ENCODE results near the gene HSPB6.
"Not testable (repeated sequence)": the region's sequence is repeated elsewhere in the genome, so short reads cannot be mapped to it uniquely, and the experiment has no call there.

HSPB6 gene, protein sequence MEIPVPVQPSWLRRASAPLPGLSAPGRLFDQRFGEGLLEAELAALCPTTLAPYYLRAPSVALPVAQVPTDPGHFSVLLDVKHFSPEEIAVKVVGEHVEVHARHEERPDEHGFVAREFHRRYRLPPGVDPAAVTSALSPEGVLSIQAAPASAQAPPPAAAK

DNA sequence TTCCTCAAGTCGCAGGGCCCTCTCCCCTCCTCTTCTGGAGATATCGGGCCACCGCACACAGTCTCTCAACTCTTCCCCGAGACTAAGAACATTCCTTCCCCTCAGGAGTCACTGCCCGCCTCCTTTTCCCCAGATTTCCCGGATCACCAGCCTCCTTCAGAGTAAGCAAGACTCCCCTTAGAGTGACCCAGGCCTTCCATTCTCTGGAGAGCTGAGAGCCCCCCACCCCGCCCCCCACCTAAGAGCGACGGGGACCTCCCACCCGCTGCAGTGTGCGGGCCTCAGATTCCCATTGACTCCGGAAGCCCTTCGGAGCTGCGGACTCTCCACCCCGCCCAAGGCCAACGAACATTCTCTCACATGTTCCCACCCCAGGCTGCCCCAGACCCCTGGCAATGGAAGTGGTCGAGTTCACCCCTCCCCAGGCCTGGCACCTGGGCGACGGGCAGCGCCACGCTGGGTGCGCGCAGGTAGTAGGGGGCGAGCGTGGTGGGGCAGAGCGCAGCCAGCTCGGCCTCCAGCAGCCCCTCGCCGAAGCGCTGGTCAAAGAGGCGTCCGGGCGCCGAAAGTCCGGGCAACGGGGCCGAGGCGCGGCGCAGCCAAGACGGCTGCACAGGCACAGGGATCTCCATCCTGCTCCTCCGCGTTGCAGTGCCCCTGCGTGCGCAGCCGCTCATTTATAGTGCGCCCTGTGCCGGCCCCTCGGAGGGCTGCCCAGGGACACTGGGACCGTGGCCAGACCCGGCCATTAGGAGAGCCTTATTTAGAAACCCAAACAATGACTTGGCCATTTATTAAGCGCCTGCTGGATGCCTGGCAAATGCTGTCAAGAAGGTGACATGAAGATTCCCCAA is at the start of gene HSPB6:
TSS of gene HSPB6 (minus strand) at position 653 of the 854 bp plus-strand sequence. CDS start at position 632, 21 bp downstream.
- DNase-seq = no peak

DNA sequence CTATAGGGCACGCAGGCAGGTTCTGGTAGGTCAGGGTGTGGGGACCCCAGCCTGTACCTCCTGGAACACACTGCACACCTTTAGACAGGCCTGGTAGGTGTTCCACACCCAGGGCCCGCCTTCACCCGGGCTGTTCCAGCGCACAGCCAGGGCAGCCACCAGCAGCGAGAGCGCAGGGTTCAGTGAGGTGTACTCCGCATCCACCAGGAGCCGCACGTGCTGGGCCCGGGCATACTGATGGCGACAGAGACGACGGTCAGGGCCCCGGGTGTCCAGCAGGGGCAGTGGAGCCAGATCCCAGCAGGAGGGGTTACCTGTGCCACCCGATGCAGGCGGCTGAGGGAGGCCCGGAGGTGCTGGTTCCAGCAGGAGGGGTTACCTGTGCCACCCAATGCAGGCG is 49.8 kb upstream of the HSPB6 start:
- DNase-seq = no peak

DNA sequence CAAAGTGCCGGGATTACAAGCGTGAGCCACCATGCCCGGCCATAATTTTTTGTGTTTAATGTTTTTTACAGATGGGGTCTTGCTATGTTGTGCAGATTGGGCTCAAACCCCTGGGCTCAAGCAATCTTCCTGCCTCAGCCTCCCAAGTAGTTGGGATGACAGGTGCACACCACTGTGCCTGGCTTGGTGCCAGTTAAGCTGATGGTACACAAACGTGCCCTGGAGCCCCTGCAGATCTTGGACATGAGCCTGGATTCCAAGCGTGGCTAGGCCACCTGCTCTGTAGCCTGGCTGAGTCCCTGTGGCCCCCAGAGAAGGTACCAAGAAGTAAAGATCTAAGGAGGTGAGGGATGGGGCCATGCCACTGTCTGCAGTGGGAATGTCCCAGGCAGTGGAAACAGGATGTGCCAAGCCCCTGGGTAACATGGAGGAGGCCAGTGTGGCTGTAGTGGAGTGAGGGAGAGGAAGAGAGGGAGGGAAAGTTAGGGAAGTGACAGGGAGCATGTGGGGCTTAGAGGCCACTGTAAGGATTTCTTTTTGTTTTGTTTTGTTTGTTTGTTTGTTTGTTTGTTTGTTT is 48.8 kb upstream of the HSPB6 start:
- DNase-seq = no peak

DNA sequence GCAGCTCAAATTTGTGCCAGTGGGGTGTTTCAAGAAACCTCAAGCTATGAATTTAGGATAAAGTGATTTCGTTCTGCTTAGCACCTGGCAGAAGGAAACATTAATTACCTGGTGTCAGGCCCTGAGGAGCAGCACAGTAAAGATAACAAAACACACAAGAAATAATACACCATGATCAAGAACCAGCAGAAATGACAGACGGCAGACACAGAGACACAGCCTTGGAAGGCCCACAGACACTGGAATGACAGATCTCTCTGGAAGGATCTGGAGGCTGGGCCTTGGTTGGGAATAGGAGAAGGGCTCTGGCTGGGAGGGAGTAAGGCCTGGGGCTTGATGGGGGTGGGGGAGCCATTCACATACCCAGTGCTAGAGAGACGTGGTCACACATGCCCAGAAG is 45.0 kb upstream of the HSPB6 start:
- no peak for DNase-seq

DNA sequence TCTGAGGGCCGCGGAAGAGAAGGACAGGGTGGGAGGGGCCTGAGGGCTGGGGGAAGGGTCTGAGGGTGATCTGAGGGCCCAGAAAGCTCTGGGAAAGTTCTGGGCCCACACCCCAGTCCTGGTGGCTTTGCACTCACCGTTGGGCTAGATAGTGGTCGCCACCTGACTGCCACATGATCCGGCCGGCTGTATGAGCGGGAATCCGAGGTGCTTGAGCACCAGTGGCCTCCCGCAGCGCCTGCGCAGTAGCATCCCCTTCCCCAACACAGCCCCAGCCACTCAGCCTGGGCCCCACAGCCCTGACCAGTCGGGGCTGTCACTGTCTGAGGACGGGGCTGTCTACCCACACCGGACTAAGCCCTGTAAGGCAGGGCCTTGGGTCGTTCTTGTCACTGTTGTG is 40.8 kb upstream of the HSPB6 start:
- no peak for DNase-seq

DNA sequence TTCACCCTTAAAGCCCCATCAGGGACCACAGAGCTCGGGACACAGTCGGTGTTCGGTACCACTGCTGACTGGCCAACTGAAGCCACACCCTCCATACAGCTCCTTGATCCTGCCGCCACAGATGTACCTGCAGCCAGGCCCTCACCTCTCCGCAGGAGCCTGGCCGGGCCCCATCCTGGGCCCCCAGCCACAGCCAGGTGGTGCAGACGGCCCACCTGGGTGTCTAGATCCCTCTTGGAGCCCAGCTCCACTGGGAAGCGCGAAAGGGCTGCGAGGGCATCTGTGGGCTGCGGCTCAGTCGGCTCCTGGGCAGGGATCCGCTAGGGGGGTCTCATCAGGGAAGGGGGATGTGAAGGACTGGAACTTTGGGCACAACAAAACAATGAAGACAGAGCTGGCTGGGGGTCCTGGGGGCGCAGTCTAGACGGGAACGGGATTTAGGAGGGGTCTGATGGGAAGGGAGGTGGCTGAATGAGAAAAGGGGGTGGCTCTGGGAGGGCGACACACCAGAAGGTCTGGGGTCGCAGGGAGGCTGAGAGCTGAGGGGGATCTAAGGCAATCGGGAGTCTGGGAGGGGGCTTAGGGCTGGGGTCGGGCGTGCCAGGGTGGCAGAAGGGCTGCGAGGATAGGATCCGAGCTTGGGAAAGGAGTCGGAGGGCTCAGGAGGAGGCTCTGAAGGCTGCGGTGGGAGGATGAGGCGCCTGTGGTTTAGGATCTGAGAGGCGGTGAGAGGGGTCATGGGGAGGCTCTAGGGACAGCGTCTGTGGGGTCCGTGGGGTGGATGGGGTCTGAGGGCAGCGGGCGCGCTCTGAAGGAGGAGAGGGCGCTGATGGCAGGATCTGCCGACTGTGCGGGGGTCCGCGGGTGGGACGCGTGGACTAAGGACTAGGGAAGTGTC is 40.1 kb upstream of the HSPB6 start:
- no peak for DNase-seq

DNA sequence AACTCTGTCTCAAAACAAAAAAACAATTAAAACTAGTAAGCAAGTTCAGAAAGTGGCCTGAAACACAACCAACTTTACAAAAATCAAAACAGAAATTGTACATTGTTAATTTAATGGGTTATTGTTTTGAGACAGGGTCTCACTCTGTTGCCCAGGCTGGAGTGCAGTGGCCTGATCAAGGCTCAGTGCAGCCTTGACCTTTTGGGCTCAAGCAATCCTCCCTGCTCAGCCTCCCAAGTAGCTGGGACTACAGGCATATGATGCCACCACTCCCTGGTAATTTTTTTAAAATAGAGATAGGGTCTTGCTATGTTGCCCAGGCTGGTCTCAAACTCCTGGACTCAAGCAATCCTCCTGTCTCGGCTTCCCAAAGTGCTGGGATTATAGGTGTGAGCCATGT is 38.7 kb upstream of the HSPB6 start:
- DNase-seq = not testable (repeated sequence)

DNA sequence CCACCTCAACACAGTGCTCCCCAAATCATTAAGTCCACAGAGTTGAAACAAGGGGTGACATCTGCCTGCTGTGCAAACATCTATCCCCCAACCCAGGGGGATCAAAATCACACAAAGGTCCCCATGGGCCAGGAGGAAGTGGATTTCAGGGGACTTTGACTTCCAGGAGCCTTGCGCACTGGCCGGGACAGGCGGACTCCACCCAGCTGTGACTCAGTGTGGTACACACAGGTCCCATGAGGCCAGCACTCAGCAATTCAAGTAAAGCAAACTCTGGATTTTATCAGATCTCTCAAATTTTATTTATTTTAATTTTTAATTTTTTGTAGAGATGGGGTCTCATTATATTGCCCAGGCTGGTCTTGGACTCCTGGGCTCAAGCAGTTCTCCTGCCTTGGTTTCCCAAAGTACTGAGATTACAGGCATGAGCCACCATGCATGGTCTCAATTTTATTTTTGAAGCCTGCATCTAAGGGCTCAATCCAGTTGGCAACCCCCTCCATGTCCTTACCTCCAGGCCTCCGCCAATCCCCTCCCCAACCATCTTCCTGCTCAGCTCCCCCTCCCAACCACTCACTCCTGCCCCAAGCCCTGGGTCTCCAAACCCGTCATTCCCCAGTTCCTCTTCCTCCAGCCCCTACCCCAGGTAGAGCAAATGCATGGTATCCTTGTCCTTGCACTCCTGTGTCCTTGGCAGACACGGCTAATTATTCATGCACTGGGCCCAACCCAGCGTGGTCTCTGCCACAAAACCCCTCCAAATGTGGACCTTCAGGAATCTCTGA is 36.7 kb upstream of the HSPB6 start:
- no peak for DNase-seq

DNA sequence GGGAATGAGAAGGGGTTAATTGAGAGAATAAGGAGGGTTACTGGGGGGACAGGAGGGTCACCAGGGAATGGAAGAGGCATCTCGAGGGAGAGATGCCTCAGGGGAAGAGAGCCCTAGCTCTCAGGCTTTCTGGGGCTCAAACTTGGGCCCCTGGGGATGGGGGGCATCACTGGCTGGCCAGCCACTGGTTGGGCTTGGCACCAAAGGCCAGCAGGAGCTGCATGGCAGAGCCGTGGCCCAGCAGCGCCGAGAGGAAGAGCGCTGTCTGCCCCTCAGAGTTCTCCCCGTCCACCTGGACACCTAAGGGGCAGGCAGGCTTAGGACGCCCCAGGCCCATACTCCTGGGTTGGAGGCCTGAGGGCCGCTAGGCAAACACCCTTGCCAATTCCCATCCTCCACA is 36.1 kb upstream of the HSPB6 start:
- DNase-seq = no peak

DNA sequence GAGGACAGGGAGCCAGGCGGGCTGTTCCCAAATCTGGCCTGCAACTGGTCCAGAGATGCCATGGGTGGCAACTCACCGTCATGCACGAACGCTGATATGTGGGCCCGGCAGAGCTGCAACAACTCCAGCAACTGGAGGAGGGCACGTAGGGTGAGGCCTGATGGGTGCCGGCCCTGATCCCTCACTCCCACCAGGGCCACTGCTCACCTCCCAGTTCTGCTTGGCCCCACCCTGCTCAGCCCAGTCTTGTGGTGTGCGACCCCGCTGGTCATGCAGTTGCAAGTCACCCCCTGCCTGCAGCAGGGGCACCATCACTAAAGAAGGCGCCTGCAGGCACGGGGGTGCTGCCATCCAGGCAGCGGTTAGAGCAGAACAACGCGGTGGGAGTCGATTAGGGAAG is 35.5 kb upstream of the HSPB6 start:
- no peak for DNase-seq

DNA sequence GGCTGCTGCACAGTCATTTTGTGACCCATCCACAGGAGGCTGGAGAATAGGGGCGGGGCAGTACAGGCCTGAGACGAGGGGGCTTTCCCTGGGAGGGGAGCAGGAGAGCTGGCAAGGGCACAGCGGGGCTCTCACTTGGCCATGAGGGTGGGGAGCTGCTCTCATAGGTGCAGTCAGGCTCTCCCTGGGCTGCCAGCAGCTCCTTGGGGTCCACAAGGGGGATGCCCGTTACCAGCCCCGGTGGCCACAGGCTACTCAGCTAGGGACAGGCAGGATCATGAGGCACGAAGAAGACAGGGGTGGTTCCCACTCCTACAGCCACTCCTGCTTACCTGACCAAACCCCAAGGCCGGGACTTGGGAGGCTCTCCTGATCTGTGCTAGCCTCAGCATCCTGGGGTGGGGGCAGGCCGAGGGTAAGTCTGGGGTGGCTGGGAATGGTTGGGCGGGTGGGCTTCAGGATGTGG is 35.0 kb upstream of the HSPB6 start:
- DNase-seq = no peak

DNA sequence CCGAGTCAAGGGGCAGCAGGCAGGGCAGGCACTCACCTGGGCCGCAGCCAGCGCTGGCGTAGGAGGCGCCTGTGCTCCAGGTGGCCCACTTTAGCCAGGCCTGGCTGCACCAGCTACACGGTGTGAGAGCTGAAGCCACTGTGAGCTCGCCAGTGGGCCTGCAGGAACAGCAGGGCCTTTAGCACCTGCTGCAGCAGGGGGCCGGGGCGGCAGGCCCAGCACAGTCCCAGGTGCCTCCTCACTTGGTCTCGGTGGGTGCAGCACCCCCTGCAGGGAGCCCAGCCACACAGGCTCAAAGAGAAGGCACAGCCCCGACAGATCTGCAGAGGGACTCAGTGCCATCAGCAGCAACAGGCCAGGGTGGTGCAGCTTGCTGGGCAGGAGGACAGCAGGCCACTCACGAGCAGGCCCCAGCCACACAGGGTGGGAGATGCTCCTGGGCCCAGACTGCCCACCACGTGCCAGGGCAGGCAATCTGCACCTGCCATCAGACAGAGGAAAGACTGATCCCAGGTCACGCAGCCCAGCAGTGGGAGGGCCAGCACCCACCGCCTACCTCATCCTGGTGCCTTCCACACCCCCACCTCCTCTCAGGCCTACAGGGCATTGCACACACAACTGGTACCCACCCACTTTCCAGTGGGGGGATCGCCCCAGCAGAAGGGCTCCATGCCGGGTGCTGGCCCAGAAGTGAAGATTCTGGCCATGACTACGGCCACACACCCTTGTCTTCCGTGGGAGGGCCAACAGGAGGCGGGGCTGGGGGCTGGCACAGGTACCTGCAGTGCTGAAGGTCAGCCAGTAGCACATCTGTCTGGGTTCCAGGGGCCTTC is 34.4 kb upstream of the HSPB6 start:
- DNase-seq = no peak

DNA sequence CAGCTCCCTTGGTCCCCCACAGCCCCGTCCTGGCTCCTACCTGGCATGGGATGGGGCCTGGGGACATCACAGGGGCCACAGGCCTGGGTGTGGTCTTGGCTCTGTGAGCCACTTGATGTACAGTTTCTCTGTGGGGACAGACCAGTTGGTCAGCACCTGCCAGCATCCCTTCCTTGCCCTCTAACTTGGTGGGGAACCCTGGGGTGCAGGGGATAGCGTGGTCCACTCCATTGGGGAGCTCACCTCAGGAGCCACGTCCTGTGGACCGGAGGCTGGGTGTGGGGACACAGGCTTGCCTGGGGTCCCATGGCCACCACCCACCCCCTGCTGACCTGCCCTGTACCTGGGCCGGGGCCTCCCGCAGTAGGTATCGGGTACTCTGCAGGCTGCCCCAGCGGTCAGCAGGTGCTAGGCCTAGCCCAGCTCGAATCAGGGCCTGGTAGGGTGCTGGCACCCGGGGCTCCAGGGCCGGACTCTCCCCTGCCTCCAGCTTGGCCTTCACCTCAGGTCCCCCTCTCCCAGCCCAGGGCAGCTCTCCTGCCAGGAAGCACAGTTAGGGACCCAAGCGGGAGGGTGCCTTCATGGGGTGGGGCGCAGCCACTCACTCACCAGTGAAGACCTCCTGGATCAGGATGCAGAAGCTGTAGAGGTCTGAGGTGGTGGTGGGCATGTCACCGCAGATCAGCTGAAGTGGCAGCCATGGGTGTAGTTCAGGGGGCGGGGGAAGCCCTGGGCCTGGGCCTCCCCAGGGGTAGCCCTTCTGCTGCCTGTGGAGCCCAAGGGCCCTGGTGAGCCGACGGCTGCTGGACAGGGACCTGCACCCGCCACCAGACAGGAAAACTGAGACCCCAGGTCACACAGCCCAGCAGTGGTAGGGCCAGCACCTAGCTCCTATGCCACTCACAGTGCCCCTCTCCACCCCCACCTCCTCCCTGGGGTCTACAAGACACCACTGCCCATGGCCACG is 33.4 kb upstream of the HSPB6 start:
- DNase-seq = no peak

DNA sequence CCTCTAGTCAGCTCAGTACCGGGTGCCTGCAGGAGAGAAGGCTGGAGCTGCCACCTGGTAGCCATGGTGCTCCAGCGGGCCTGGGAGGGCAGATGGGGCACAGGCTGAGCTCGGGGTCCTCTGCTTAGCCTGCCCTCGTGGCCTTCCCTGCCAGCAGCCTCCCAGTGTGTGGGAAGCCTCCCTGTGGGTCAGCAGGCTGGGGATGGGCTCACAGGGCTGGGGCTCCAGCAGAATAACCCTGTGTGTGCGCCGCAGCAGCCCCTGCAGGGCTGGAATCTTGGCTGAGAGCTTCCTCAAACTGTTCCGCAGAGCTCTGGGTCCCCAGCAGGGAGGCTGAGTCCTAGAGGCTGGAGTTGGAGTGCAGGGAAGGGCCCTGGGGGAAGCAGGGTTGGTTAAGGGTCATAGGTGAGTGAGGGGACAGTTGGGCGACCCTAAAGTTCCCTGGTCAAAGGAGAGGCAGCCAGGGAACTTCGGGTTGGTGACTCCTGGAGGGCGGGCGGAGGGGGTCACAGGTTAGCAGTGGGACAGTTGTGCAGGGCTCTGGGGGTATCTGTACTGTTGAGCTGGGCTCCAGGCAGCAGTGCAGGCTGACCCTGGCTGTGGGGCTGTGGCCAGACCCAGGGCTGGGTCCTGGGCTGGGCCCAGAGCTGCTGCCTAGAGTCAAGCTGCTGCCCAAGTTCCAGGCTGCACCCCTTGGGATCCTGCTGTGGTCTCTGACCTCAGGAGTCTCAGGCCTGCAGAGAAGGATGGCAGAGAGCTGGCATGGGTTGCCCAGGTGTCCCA is 32.6 kb upstream of the HSPB6 start:
- no peak for DNase-seq

DNA sequence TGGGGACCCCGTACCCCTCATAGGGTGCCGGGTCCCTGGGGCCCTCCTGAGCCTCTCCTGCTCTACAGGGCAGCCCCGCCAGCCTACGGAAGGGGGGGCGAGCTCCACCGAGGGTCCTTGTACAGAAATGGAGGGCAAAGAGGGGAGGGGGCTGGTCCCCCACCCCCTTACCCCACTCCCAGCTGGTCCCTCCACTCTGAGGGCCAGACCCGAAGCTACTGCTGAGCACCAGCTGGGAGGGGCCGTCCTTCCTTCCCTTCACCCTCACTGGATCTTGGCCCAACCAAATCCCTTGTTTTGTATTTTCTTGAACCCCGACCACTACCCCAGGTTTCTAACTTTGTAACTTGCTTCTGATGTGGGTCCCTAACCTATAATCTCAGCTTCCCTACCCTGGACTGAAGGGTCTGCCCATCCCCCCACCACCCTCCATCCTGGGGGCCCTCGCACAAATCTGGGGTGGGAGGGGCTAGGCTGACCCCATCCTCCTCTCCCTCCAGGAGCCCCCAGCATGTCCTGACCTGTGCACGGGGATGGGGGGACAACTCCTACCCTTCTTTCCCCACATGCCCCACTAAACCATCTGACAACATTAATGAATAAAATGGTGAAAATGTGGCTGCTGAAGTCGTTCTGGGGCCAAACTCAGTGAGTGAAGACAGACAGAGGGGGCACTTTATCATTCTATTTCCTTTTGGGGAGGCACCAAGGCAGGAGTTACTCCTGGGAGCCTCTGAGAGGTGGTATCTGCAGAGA is 31.6 kb upstream of the HSPB6 start:
- no peak for DNase-seq

DNA sequence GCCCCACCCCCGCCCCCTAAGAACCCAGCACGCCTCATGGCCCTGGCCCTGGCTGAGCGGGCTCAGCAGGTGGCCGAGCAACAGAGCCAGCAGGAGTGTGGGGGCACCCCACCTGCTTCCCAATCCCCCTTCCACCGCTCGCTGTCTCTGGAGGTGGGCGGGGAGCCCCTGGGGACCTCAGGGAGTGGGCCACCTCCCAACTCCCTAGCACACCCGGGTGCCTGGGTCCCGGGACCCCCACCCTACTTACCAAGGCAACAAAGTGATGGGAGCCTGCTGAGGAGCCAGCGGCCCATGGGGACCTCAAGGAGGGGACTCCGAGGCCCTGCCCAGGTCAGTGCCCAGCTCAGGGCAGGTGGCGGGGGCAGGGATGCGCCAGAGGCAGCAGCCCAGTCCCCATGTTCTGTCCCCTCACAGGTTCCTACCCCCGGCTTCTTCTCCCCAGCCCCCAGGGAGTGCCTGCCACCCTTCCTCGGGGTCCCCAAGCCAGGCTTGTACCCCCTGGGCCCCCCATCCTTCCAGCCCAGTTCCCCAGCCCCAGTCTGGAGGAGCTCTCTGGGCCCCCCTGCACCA is 30.5 kb upstream of the HSPB6 start:
- no peak for DNase-seq

DNA sequence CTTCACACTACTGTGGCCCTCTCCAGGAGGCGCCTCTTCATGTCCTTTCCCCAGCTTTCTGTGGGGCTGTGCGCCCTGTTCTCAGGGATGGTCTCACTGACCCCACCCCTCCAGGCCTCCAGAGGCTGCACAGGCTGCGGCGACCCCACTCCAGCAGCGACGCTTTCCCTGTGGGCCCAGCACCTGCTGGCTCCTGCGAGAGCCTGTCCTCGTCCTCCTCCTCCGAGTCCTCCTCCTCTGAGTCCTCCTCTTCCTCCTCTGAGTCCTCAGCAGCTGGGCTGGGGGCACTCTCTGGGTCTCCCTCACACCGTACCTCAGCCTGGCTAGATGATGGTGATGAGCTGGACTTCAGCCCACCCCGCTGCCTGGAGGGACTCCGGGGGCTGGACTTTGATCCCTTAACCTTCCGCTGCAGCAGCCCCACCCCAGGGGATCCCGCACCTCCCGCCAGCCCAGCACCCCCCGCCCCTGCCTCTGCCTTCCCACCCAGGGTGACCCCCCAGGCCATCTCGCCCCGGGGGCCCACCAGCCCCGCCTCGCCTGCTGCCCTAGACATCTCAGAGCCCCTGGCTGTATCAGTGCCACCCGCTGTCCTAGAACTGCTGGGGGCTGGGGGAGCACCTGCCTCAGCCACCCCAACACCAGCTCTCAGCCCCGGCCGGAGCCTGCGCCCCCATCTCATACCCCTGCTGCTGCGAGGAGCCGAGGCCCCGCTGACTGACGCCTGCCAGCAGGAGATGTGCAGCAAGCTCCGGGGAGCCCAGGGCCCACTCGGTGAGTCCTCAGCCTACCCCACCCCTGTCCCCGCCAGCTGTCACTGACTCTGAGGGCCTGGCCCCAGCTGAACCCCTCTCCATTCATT is 29.7 kb upstream of the HSPB6 start:
- DNase-seq = no peak

All from SIG-M5 (cell line).